ENCODE measurements around the gene THOC5.

GRCh38 chr22:29530716-29531115 is 22.8 kb downstream of the THOC5 start:
- TF ChIP-seq CTCF (IDR thresholded peaks at IDR 0.05) (no peak), POLR2A (IDR thresholded peaks at IDR 0.05) (no peak)

Measured in breast epithelium (tissue), 3 donors.